Ovary (tissue), 3 donors: ENCODE data around the gene TRPT1.

Source experiments
- EP300 ChIP-seq: sonication (generic); formaldehyde crosslinking; IDR thresholded peaks from one replicate; pipeline ENCODE4 v1.6.1; 2017; ENCODE audit warnings: antibody characterized with exemption
- POLR2A ChIP-seq: fragments of 450-650 bp; IDR thresholded peaks from one replicate; pipeline ENCODE4 v1.6.1; 2017; ENCODE audit warnings: antibody characterized with exemption, mild to moderate bottlenecking, moderate library complexity
- TF ChIP-seq, protein P1 (sequence below), 3 donors: fragments of 450-650 bp in 2 of 3; fragments of 200-600 bp in 1 of 3; IDR thresholded peaks; one replicate each; pipeline versions ENCODE4 v1.5.1 to v1.8.0; 2016 to 2022; ENCODE audit warnings: antibody characterized with exemption in 3 of 3, mild to moderate bottlenecking in 1 of 3
- donor health status: DM: no; HTN: no; CAD: no.

DNA sequence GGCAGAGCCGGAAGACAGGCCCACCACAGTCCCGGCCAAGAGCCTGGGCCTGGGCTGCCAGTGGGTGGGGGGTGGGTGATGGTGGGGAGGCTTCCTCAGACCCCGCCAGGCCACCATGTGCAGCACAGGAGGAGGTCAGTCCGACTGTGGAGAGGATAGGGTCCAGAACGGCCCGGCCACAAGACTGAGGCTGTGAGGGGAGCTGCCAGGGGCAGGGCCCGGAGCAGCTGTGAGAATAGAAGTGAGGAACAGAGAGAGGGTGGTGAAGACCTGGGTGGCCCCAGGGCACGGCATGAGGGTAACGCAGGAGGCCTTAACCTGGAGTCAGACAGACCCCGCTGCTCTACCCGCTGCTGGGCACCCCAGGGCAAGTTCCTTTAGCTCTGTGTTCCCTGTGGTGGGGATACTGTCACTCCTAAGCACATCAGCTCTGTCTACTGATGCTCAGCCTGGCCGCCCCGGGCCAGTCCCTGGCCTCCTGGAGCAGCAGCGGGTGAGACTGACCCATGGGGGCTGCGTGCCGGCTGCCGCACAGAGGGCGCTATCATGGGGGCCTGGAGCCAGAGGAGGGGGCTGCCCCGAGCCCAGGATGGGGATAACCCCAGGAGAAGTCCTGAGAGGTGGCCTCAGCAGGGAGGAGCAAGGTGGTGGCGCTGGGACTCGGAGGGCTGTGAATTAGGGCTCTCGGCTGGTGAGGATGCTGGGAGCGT, 17.7 kb downstream of the TRPT1 start:
- TF ChIP-seq, protein P1, sequence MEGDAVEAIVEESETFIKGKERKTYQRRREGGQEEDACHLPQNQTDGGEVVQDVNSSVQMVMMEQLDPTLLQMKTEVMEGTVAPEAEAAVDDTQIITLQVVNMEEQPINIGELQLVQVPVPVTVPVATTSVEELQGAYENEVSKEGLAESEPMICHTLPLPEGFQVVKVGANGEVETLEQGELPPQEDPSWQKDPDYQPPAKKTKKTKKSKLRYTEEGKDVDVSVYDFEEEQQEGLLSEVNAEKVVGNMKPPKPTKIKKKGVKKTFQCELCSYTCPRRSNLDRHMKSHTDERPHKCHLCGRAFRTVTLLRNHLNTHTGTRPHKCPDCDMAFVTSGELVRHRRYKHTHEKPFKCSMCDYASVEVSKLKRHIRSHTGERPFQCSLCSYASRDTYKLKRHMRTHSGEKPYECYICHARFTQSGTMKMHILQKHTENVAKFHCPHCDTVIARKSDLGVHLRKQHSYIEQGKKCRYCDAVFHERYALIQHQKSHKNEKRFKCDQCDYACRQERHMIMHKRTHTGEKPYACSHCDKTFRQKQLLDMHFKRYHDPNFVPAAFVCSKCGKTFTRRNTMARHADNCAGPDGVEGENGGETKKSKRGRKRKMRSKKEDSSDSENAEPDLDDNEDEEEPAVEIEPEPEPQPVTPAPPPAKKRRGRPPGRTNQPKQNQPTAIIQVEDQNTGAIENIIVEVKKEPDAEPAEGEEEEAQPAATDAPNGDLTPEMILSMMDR (IDR thresholded peaks at IDR 0.05) = no peak
- TF ChIP-seq POLR2A = no peak
- TF ChIP-seq EP300 = no peak
